ENCODE data around the gene LRRC17. TPM values are rescaled to one million over a fixed set of nuclear protein-coding genes. Genes with fewer than 3 reads are reported as not detected.

The LRRC17 gene
- total RNA-seq, 3 donors from 2014 or later, result 1.3 to 1.9 (median 1.3) TPM

DNA sequence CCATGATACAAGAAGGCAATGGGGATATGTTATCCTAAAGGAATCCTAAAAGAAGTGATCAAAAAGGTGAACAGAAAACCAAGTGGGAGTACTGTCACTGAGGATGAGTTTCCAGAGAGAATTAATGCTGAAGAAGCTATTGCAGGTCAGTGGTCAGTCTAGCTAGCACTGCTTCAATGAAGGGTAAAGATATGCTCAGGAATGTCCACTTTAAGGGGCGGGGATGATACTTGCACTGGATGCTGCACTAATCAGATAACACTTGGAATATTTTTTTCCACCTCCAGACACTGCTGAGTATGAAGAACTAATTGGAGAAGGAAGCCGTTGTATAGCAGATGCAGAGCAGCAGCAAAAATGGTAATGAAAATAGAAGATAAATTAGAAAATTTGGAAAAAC, 75.3 kb downstream of the LRRC17 start:
- no peak overlapping the region for H3K4me3 ChIP-seq
- TF ChIP-seq, protein P1, sequence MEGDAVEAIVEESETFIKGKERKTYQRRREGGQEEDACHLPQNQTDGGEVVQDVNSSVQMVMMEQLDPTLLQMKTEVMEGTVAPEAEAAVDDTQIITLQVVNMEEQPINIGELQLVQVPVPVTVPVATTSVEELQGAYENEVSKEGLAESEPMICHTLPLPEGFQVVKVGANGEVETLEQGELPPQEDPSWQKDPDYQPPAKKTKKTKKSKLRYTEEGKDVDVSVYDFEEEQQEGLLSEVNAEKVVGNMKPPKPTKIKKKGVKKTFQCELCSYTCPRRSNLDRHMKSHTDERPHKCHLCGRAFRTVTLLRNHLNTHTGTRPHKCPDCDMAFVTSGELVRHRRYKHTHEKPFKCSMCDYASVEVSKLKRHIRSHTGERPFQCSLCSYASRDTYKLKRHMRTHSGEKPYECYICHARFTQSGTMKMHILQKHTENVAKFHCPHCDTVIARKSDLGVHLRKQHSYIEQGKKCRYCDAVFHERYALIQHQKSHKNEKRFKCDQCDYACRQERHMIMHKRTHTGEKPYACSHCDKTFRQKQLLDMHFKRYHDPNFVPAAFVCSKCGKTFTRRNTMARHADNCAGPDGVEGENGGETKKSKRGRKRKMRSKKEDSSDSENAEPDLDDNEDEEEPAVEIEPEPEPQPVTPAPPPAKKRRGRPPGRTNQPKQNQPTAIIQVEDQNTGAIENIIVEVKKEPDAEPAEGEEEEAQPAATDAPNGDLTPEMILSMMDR (IDR thresholded peaks at IDR 0.05), result no peak
- H3K4me1 ChIP-seq (ENCODE audit: low read depth), result peaks cover 21% of the 10 kb centered on the region
- H3K9me3 ChIP-seq, result no peaks in the 10 kb centered on the region
- intact Hi-C loops (cut with DNase I, micrococcal nuclease), result no loop called here
- DNase-seq (no peak), ATAC-seq (no peak)
- H3K36me3 ChIP-seq (ENCODE audit: low read depth), result no peaks in the 10 kb centered on the region

DNA sequence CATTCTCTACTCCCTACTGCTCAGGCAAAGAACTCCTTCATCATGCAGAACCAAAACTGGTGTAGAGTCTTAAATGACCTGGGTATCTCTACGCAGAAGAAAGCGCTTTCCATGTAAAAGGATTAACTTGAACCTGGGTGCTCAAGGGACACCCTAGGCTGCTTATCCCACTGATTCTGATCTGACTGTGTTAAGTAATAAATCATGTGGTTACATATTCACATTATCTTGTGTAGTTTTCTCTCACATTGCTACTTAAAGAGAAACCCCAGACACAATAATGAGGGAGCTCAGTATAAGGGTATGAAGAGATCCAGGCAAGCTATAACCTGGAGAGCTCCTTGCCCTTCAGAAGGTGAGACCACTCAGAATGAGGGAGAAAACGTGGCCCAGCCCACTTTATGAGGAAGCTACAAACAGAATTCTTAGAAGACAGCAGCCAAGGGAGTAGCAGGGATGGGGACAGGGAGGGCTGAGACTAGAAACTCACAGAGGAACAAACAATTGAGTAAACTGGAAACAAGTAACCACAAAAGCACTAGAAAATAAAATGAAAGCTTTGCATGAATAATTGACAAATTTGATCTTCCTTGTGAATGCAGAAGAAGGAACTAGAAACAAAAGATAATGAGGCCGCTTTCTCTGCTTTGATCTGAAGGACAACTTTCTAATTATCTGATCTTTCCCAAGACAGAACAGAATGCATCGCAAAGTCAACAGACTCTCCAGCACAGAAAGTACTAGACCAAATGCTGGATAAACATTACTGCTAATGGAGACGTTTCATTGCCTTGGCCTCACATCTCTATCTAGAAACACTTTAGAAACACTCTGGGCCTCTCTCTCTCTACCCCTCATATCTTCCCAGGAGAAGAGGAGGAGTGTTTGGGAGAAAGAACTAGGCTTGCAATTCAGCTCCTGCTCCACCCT, 76.1 kb downstream of the LRRC17 start:
- H3K4me1 ChIP-seq (ENCODE audit: low read depth), result peaks cover 22% of the 10 kb centered on the region
- H3K9me3 ChIP-seq, result no peaks in the 10 kb centered on the region
- H3K4me3 ChIP-seq, result no peak overlapping the region
- no peak for DNase-seq
- ATAC-seq, result no peak
- TF ChIP-seq, protein P1 (IDR thresholded peaks at IDR 0.05), result no peak
- H3K36me3 ChIP-seq (ENCODE audit: low read depth), result no peaks in the 10 kb centered on the region
- intact Hi-C loops (cut with DNase I, micrococcal nuclease), result no loop called here

- Histone ChIP-seq H3K36me3 (ENCODE audit: low read depth) (no peaks in the 10 kb centered on the region), H3K4me1 (ENCODE audit: low read depth) (peaks cover 22% of the 10 kb centered on the region), H3K9me3 (no peaks in the 10 kb centered on the region), H3K4me3 (no peak overlapping the region)
- TF ChIP-seq, protein P1 (IDR thresholded peaks at IDR 0.05), result no peak
- no peak for ATAC-seq
- no peak for DNase-seq
- intact Hi-C loops (cut with DNase I, micrococcal nuclease), result no loop called here
Observed at GRCh38 chr7:102990642-102991041, 77.8 kb downstream of the LRRC17 start.

DNA sequence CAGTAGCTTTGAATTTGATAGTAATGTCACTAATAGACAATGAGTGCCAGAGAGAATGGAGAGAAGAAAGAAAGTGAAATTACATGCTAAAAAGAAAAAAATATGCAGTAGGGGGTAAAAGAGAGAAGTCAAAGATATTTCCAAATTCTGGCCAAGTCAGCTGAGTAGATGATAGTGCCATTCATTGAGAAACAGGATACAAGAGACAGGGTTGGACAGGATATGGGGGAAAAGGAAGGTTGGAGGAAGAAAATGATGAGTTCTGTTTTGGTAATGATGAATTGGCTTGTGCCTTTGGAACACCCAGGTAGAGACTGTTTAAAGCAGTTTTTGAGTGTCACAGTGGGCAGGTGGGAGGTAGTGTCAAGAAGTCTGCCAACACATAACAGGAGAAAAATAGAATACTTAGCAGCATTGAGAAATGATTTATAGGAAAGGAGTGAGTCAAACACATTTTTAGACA, 78.3 kb downstream of the LRRC17 start:
- Histone ChIP-seq H3K9me3 (no peaks in the 10 kb centered on the region), H3K4me3 (no peak overlapping the region), H3K36me3 (ENCODE audit: low read depth) (no peaks in the 10 kb centered on the region), H3K4me1 (ENCODE audit: low read depth) (peaks cover 22% of the 10 kb centered on the region)
- DNase-seq (no peak), ATAC-seq (no peak)
- TF ChIP-seq, protein P1 (IDR thresholded peaks at IDR 0.05), result no peak
- intact Hi-C loops (cut with DNase I, micrococcal nuclease), result no loop called here

DNA sequence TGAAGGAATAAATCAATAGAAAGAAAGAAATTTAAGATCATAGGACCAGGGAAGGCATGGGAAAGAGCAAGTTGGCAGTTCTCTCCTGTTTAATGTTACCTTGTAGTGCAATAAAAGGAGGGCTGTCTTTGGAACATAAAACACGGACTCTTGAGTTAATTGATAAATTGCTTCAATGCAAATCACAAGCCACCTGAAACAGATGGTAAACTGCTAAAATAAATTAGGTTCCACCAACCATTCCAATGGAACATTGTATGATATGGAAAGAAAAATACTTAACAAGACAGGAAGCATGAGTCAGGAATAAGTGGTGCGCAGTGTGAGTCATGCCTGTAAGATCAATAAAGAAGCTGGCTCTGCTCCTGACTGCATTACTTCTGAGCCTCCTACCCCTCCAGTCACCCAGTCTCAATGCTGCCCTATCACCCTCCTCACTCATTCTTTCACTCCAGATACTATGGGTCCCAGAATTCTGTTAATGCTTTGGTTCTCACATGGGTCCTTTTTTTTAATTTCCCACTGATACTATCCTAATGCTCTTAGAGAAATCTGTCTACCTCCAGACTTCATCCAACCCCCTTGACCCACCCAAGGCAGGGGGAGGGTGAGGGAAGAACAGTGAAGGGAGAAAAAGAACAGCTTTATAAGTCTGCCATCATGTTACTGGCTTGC, 78.9 kb downstream of the LRRC17 start:
- DNase-seq, result peak in 1 of 3 donors; percentile 55
- peak; percentile 91 for ATAC-seq
- intact Hi-C loops (cut with DNase I, micrococcal nuclease), result no loop called here

More for the DNA sequence above, 78.9 kb downstream of the LRRC17 start:
- H3K4me3 ChIP-seq, result no peak overlapping the region
- no peaks in the 10 kb centered on the region for H3K36me3 ChIP-seq (ENCODE audit: low read depth)
- TF ChIP-seq, protein P1 (IDR thresholded peaks at IDR 0.05), result no peak
- peaks cover 22% of the 10 kb centered on the region for H3K4me1 ChIP-seq (ENCODE audit: low read depth)
- no peaks in the 10 kb centered on the region for H3K9me3 ChIP-seq

All from mucosa of descending colon (tissue), 3 donors.